ENCODE data around the gene SLC12A7. TPM values are rescaled to one million over a fixed set of nuclear protein-coding genes. Genes with fewer than 3 reads are reported as not detected.

SLC12A7 gene
- total and polyA plus RNA-seq, 9 of the 15 experiments (the other 6 are each of a cell fraction or from before 2014, with no cell fraction given), result 0.01 to 3.1 (median 0.56) TPM

- TF ChIP-seq TEAD4 (IDR thresholded peaks at IDR 0.05; ENCODE audit: low read length) (no peak), TEAD4 (CRISPR knock-in tag; IDR thresholded peaks at IDR 0.05; ENCODE audit: borderline replicate concordance) (no peak), PBX2 (CRISPR knock-in tag; IDR thresholded peaks at IDR 0.05; ENCODE audit: low read depth) (no peak), PBX2 (tag; conservative IDR thresholded peaks at IDR 0.05; ENCODE audit: low read depth) (peak; percentile 59)
Observed at GRCh38 chr5:1131726-1132125, 19.9 kb upstream of the SLC12A7 start (continued).

- intact Hi-C loops (cut with micrococcal nuclease) (no loop called here), in situ Hi-C loops (cut with MboI) (no loop called here)
- H3K9ac ChIP-seq (ENCODE audit: insufficient read depth in 1 of 2, low read depth in 2 of 2, low read length in 2 of 2), result peak overlapping the region in 1 of 2 experiments; percentile 63; a peak in 1 of 4 replicates
- peaks cover 10% of the 10 kb centered on the region for H4K20me1 ChIP-seq (replicated peaks; ENCODE audit: control insufficient read depth, insufficient read depth, low read length)
- no peak overlapping the region for H3K4me3 ChIP-seq
- H2AFZ ChIP-seq (ENCODE audit: low read depth, low read length), result no peak overlapping the region
- ChIA-PET CTCF (ENCODE audit: low intra/inter-chr PET ratio) (interaction anchor here (0.6 kb wide), 1 partner anchor 33 kb away, joined by 3 read pairs; no protein-coding TSS in a partner anchor), POLR2A (interaction anchor here (1.1 to 3.2 kb wide), 2 partner anchors 13 to 21 kb away, joined by 3 to 13 read pairs; no protein-coding TSS in a partner anchor)
- no peaks in the 10 kb centered on the region for H3K36me3 ChIP-seq (ENCODE audit: control insufficient read depth, insufficient read depth, low read length)
- no peak overlapping the region for H3K27ac ChIP-seq (ENCODE audit: extremely low read depth, low read depth, low read length)
- no peaks in the 10 kb centered on the region for H3K79me2 ChIP-seq (ENCODE audit: control insufficient read depth, insufficient read depth, low read length)
- FAIRE-seq (no peak), DNase-seq (ENCODE audit: extremely low read depth in 1 of 4, low spot score in 3 of 4) (no peak), ATAC-seq (no peak)
- H3K9me3 ChIP-seq (replicated peaks; ENCODE audit: control insufficient read depth, insufficient read depth, low read depth, low read length), result no peaks in the 10 kb centered on the region
- no peaks in the 10 kb centered on the region for H3K9me1 ChIP-seq (ENCODE audit: control insufficient read depth, insufficient read depth, low read length)
- WGBS (ENCODE audit: insufficient coverage, low coverage, missing lambda C conversion rate), result 34% methylated on average over 14 of the region's 14 CpGs
- peaks cover 4 to 41% of the 10 kb centered on the region in 2 experiments; a peak in 4 of 5 replicates for H3K4me1 ChIP-seq (replicated peaks in 1 of 2; ENCODE audit: control insufficient read depth in 2 of 2, insufficient read depth in 2 of 2, low read length in 2 of 2)
- no TSS peak for BruUV-seq (replicated peaks)
- H3K4me2 ChIP-seq (ENCODE audit: insufficient read depth, low read length), result no peak overlapping the region
- H3K27me3 ChIP-seq (ENCODE audit: control insufficient read depth in 2 of 2, insufficient read depth in 2 of 2, low read length in 2 of 2), result peaks cover 30 to 69% of the 10 kb centered on the region in 2 experiments
- TF ChIP-seq MYBL2 (IDR thresholded peaks at IDR 0.05; ENCODE audit: low read depth) (no peak), MYBL2 (CRISPR knock-in tag; IDR thresholded peaks at IDR 0.05; ENCODE audit: borderline replicate concordance) (0 out of 2 replicates have a peak, but pooled peaks have one; percentile 20), DNMT1 (IDR thresholded peaks at IDR 0.05) (no peak), FOXA1 (IDR thresholded peaks at IDR 0.05; ENCODE audit: borderline replicate concordance) (no peak), AFF1 (IDR thresholded peaks at IDR 0.05; ENCODE audit: low read depth in 1 of 2, partially characterized antibody in 2 of 2) (no peak), ZBTB12 (CRISPR knock-in tag; IDR thresholded peaks at IDR 0.05) (no peak), TFE3 (CRISPR knock-in tag; IDR thresholded peaks at IDR 0.05) (no peak)
Observed at GRCh38 chr5:1131191-1131621, 19.3 kb upstream of the SLC12A7 start.

Data from K562 (cell line).